GM12878 (cell line): ENCODE measurements around the gene USP9X. TPM values are rescaled to one million over a fixed set of nuclear protein-coding genes. Genes with fewer than 3 reads are reported as not detected.

Experiments
- ASH2L ChIP-seq: fragments of 300-600, 200-600 bp; sonication (generic); IDR thresholded peaks from 2 replicates; pipeline ENCODE4 v1.6.1; 2017; ENCODE audit warnings: low read depth, mild to moderate bottlenecking, borderline replicate concordance
- EP300 ChIP-seq, 2 experiments: fragments of 150-350 bp in 1 of 2; IDR thresholded peaks; 2 replicates each; pipeline ENCODE4 v1.6.1; 2011 to 2012; ENCODE audit warnings: low read depth in 2 of 2, low read length in 2 of 2, borderline replicate concordance in 1 of 2, improper control_type of control experiment in 1 of 2, inconsistent platforms in 1 of 2; ENCODE audit not compliant: control insufficient read depth in 1 of 2
- RAD21 ChIP-seq: IDR thresholded peaks from 2 replicates; pipeline ENCODE4 v1.6.1; 2011; ENCODE audit warnings: mild to moderate bottlenecking, low read depth, low read length, moderate library complexity; ENCODE audit not compliant: insufficient read depth
- RCOR1 ChIP-seq: conservative IDR thresholded peaks from 2 replicates; pipeline ENCODE4 v1.6.1; 2012; ENCODE audit warnings: low read depth, low read length, improper control_type of control experiment
- SMC3 ChIP-seq: IDR thresholded peaks from 2 replicates; pipeline ENCODE4 v1.6.1; 2011; ENCODE audit warnings: low read length, improper control_type of control experiment, borderline replicate concordance
- polyA plus RNA-seq, 11 experiments: library from polyadenylated mRNA; depleted of rRNA in 4 of 11; unstranded in 6 of 11; stranded (reverse) in 5 of 11; fragments of >200 nt; fragmentation: Nextera tagmentation in 4 of 11; fragmentation: Illumina TruSeq in 1 of 11; extraction: Ambion mirVana in 4 of 11; extraction: Trizol in 1 of 11; gene quantifications; 1 replicate in 1 of 11; 2 replicates in 10 of 11; pipeline versions ENCODE4 v1.2.1 to v1.2.3, GENCODE V29; 2011 to 2016; ENCODE audit warnings: inconsistent platforms in 2 of 11, missing spikeins in 2 of 11, low read depth in 1 of 11
- total RNA-seq, 4 experiments: library from RNA; depleted of rRNA in 3 of 4; stranded (reverse); fragments of >200 nt in 3 of 4; fragmentation: Illumina TruSeq in 1 of 4; extraction: Trizol in 1 of 4; gene quantifications; 2 replicates each; pipeline versions ENCODE4 v1.2.1 to v1.2.3, GENCODE V29; 2013 to 2021
- TF ChIP-seq, protein P1 (sequence below): fragments of 150-350 bp; IDR thresholded peaks from 2 replicates; pipeline ENCODE4 v1.6.1; 2016; ENCODE audit warnings: low read depth, low read length
- TF ChIP-seq, protein P2 (sequence below): IDR thresholded peaks from 2 replicates; pipeline ENCODE4 v1.6.1; 2011; ENCODE audit warnings: borderline replicate concordance, low read depth, mild to moderate bottlenecking, moderate library complexity, low read length; ENCODE audit not compliant: insufficient read depth, poor library complexity, severe bottlenecking
- TF ChIP-seq, protein P3 (sequence below): fragments of 450-650 bp; formaldehyde crosslinking; IDR thresholded peaks from 2 replicates; pipeline ENCODE4 v1.4.0; 2020; ENCODE audit warnings: mild to moderate bottlenecking, moderate library complexity
- TF ChIP-seq, protein P4 (sequence below), 3 experiments: IDR thresholded peaks in 2 of 3; conservative IDR thresholded peaks in 1 of 3; 2 replicates each; pipeline ENCODE4 v1.5.1; 2011; ENCODE audit warnings: low read depth in 3 of 3, low read length in 3 of 3, mild to moderate bottlenecking in 3 of 3, control low read depth in 2 of 3, moderate library complexity in 2 of 3, inconsistent platforms in 1 of 3, mixed read lengths in 1 of 3; ENCODE audit not compliant: control insufficient read depth in 2 of 3, insufficient read depth in 1 of 3; ENCODE audit errors: extremely low read depth in 1 of 3

USP9X gene
- total and polyA plus RNA-seq, 10 of the 15 experiments (the other 5 are each of a cell fraction or from before 2014, with no cell fraction given) = 9.3 to 61.6 (median 31.7) TPM

DNA sequence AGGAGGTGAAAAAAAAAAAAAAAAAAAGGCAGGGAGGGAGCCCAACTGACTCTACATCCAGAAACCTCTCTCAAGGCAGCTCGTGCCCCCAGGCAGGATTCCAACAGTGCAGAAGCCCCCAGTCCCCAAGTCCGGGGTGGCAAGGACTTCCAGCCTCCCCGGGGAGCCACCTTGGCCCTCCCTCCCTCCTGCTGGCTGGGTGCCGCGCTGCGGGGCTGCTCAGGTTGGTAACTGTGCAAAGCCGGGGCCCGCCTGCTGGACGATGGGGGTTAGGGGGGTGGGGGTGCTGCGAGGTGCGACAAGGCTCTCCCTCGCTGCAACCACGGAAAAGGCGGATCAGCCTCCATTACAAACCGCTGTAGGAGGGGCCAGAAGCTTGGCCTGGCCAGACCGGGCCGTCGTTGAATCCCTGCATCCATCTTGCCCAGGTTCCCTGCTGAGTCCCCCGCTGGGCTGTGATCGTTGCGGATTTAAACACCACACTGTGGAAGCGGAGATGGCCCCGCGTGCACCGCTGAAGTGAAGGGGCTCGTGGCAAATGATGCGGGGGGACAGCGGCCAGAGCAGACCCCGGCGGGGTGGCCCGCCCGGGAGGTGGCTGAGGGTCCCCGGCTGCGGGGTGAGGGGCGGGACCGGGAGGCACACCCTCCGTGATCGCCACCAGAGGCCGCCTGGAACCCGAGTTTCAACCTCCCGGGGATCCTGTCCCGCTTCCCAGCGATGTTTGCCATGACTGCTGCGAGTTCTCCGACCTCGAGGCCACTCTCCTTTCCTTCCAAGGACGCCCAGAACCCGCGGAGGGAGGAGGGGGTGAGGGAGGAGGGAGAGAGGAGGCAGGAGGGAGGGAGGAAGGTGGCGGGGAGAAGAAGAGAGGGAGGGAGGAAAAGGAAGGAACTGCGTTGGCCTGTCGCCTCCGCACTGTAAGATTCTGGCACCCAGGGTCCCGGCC is 190.7 kb downstream of the USP9X start (continued):
- TF ChIP-seq RCOR1 (no peak), EP300 (IDR thresholded peaks at IDR 0.05; ENCODE audit: borderline replicate concordance in 1 of 2, control insufficient read depth in 1 of 2, low read depth in 2 of 2, low read length in 2 of 2) (no peak), ASH2L (no peak), SMC3 (peak; percentile 46; the same call in 1 of the 2 replicates), RAD21 (peak; percentile 59)
- TF ChIP-seq, protein P1, sequence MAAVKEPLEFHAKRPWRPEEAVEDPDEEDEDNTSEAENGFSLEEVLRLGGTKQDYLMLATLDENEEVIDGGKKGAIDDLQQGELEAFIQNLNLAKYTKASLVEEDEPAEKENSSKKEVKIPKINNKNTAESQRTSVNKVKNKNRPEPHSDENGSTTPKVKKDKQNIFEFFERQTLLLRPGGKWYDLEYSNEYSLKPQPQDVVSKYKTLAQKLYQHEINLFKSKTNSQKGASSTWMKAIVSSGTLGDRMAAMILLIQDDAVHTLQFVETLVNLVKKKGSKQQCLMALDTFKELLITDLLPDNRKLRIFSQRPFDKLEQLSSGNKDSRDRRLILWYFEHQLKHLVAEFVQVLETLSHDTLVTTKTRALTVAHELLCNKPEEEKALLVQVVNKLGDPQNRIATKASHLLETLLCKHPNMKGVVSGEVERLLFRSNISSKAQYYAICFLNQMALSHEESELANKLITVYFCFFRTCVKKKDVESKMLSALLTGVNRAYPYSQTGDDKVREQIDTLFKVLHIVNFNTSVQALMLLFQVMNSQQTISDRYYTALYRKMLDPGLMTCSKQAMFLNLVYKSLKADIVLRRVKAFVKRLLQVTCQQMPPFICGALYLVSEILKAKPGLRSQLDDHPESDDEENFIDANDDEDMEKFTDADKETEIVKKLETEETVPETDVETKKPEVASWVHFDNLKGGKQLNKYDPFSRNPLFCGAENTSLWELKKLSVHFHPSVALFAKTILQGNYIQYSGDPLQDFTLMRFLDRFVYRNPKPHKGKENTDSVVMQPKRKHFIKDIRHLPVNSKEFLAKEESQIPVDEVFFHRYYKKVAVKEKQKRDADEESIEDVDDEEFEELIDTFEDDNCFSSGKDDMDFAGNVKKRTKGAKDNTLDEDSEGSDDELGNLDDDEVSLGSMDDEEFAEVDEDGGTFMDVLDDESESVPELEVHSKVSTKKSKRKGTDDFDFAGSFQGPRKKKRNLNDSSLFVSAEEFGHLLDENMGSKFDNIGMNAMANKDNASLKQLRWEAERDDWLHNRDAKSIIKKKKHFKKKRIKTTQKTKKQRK = no peak
- TF ChIP-seq, protein P2, sequence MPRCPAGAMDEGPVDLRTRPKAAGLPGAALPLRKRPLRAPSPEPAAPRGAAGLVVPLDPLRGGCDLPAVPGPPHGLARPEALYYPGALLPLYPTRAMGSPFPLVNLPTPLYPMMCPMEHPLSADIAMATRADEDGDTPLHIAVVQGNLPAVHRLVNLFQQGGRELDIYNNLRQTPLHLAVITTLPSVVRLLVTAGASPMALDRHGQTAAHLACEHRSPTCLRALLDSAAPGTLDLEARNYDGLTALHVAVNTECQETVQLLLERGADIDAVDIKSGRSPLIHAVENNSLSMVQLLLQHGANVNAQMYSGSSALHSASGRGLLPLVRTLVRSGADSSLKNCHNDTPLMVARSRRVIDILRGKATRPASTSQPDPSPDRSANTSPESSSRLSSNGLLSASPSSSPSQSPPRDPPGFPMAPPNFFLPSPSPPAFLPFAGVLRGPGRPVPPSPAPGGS = no peak
- TF ChIP-seq, protein P3, sequence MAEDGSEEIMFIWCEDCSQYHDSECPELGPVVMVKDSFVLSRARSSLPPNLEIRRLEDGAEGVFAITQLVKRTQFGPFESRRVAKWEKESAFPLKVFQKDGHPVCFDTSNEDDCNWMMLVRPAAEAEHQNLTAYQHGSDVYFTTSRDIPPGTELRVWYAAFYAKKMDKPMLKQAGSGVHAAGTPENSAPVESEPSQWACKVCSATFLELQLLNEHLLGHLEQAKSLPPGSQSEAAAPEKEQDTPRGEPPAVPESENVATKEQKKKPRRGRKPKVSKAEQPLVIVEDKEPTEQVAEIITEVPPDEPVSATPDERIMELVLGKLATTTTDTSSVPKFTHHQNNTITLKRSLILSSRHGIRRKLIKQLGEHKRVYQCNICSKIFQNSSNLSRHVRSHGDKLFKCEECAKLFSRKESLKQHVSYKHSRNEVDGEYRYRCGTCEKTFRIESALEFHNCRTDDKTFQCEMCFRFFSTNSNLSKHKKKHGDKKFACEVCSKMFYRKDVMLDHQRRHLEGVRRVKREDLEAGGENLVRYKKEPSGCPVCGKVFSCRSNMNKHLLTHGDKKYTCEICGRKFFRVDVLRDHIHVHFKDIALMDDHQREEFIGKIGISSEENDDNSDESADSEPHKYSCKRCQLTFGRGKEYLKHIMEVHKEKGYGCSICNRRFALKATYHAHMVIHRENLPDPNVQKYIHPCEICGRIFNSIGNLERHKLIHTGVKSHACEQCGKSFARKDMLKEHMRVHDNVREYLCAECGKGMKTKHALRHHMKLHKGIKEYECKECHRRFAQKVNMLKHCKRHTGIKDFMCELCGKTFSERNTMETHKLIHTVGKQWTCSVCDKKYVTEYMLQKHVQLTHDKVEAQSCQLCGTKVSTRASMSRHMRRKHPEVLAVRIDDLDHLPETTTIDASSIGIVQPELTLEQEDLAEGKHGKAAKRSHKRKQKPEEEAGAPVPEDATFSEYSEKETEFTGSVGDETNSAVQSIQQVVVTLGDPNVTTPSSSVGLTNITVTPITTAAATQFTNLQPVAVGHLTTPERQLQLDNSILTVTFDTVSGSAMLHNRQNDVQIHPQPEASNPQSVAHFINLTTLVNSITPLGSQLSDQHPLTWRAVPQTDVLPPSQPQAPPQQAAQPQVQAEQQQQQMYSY (CRISPR knock-in tag) = no peak
- TF ChIP-seq, protein P4, sequence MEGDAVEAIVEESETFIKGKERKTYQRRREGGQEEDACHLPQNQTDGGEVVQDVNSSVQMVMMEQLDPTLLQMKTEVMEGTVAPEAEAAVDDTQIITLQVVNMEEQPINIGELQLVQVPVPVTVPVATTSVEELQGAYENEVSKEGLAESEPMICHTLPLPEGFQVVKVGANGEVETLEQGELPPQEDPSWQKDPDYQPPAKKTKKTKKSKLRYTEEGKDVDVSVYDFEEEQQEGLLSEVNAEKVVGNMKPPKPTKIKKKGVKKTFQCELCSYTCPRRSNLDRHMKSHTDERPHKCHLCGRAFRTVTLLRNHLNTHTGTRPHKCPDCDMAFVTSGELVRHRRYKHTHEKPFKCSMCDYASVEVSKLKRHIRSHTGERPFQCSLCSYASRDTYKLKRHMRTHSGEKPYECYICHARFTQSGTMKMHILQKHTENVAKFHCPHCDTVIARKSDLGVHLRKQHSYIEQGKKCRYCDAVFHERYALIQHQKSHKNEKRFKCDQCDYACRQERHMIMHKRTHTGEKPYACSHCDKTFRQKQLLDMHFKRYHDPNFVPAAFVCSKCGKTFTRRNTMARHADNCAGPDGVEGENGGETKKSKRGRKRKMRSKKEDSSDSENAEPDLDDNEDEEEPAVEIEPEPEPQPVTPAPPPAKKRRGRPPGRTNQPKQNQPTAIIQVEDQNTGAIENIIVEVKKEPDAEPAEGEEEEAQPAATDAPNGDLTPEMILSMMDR (IDR thresholded peaks at IDR 0.05 in 2 of 3, conservative IDR thresholded peaks at IDR 0.05 in 1 of 3; ENCODE audit: control insufficient read depth in 2 of 3, extremely low read depth in 1 of 3, insufficient read depth in 1 of 3, low read depth in 3 of 3, low read length in 3 of 3) = peak; percentile 51 to 70 (median 70)
- TF ChIP-seq, all 136 proteins: peak for 5
